HAP-1 (cell line): ENCODE results near the gene TMED6.

Experiments
- DNase-seq, 2 experiments: peaks; one replicate each; pipeline ENCODE4 v3.0.0-alpha.2; 2016 to 2020; ENCODE audit warnings: low spot score in 2 of 2
- H3K27me3 ChIP-seq: fragments of 250-450 bp; sonication (Bioruptor Pico); 2 replicates; pipeline ENCODE4 v1.5.1; 2020; ENCODE audit warnings: low read depth, mild to moderate bottlenecking, moderate library complexity
- H3K36me3 ChIP-seq: fragments of 250-450 bp; sonication (Bioruptor Pico); replicated peaks from 2 replicates; pipeline ENCODE4 v1.5.1; 2020; ENCODE audit warnings: mild to moderate bottlenecking
- H3K4me1 ChIP-seq: fragments of 250-450 bp; sonication (Bioruptor Pico); 2 replicates; pipeline ENCODE4 v1.5.1; 2020; ENCODE audit warnings: mild to moderate bottlenecking
- H3K4me3 ChIP-seq: fragments of 250-450 bp; sonication (Bioruptor Pico); 2 replicates; pipeline ENCODE4 v1.5.1; 2020; ENCODE audit warnings: mild to moderate bottlenecking, moderate library complexity
- H3K9me3 ChIP-seq: fragments of 250-450 bp; sonication (Bioruptor Pico); 2 replicates; pipeline ENCODE4 v1.5.1; 2020; ENCODE audit warnings: mild to moderate bottlenecking, moderate library complexity
- in situ Hi-C: fragments of 300-500 bp; cut with MboI; formaldehyde crosslinking; loops from 3 replicates; pipeline ENCODE4 v1.14.3; 2020; ENCODE audit warnings: low sequenced_read_pairs, inconsistent platforms, mixed read lengths

Gene TMED6

DNA sequence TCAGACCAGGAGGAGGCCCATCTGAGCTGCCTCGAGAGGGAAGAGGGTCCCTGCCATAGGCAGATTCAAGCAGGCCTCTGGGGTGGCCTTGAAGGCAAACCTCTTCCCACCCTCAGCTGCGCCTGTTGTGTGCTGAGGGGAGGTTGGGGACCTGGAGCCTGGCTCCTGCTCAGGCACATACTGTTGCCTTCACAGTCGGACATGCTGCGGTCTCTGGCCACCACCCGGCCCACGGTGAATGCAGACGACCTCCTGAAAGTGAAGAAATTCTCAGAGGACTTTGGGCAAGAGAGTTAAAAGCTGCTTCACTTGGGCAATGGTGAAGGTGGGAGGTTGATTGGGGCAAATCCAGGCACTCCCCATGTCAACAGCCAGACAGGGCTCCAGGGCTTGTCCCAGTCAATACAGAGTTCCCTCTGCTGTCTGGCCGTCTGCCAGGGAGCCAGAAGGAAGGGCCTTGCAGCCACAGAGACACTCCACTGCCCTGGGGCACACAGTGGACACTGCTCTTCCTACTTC is 27.5 kb downstream of the TMED6 start:
- Histone ChIP-seq H3K27me3 (no peaks in the 10 kb centered on the region), H3K4me1 (peaks cover 14% of the 10 kb centered on the region), H3K36me3 (peaks cover 91% of the 10 kb centered on the region), H3K9me3 (no peaks in the 10 kb centered on the region), H3K4me3 (no peak overlapping the region)
- DNase-seq = peak in 1 of 2 experiments; percentile 41
- in situ Hi-C loops = no loop called here

DNA sequence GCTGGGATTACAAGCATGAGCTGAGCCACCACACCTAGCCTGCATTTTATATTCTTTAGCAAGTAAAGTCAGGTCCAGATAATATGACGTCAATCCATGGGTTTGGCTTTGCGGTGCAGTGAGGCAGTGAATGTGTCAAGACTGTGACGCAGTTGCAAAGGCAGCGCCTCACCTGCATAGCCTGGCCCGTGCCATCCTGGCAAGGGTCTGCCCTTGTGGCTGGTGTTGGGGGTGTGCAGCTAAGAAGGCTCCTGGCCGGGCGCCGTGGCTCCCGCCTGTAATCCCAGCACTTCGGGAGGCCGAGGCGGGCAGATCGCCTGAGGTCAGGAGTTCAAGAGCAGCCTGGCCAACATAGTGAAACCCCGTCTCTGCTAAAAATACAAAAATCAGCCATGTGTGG is 28.2 kb downstream of the TMED6 start:
- in situ Hi-C loops = no loop called here
- Histone ChIP-seq H3K27me3 (no peaks in the 10 kb centered on the region), H3K4me1 (peaks cover 7% of the 10 kb centered on the region), H3K36me3 (peaks cover 91% of the 10 kb centered on the region), H3K4me3 (no peak overlapping the region), H3K9me3 (no peaks in the 10 kb centered on the region)
- no peak for DNase-seq

DNA sequence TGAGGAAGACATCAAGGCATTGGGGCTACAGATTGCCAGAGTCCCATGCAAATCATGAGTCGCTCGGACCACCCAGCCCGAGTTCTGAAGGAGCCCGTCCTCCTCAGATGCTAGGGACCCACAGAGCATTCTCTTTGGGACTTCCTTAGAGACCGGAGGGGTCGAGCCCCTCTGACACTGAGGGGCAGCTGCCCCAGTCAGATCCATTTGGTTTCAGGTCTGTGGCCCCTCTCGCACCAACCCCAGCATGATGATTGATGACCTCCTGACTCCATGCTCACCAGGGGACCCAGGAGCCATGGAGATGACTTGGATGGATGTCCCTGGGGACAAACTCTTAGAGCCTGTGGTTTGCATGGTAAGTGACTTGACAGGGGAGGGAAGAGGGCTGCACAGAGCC is 29.2 kb downstream of the TMED6 start:
- Histone ChIP-seq H3K4me3 (no peak overlapping the region), H3K36me3 (peaks cover 90% of the 10 kb centered on the region), H3K27me3 (no peaks in the 10 kb centered on the region), H3K9me3 (no peaks in the 10 kb centered on the region), H3K4me1 (peaks cover 4% of the 10 kb centered on the region; the same call in 1 of the 2 replicates)
- in situ Hi-C loops = no loop called here
- no peak for DNase-seq

DNA sequence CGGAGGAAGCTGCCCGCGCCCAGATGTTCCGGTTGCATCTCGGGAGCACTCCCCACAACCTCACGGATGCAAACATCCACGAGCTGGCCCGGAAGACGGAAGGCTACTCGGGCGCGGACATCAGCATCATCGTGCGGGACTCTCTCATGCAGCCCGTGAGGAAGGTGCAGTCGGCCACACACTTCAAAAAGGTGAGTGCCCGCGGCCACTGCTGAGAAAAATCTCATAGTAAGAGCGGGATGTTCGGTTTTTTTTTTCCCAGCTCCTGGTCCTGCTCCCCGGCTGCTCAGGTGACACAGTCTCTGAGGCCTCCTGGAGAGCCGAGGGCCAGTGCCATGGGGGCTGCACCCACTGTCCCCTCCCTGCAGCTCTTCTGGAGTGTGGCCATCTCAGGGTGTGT is 30.5 kb downstream of the TMED6 start:
- DNase-seq = no peak
- H3K4me3 ChIP-seq = no peak overlapping the region
- peaks cover 92% of the 10 kb centered on the region for H3K36me3 ChIP-seq
- peaks cover 3% of the 10 kb centered on the region; the same call in 1 of the 2 replicates for H3K4me1 ChIP-seq
- no peaks in the 10 kb centered on the region for H3K9me3 ChIP-seq
- H3K27me3 ChIP-seq = no peaks in the 10 kb centered on the region
- in situ Hi-C loops = no loop called here

DNA sequence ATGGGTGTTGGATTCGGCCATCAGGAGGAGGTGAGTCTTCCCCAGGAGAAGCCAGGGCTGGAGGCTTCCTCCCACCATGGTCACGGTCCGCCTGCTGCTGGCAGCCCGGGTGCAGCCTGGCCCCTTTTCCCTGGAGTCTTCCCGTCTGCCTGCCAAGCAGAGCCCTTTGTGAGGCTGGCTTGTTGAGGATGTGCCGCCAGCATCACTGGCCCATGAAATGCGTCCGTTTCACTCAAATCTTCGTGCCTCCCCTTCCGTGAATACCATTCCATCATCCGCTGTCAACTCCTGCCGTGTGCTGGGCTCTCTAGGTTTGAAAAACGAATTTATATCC is 30.9 kb downstream of the TMED6 start:
- Histone ChIP-seq H3K4me1 (no peaks in the 10 kb centered on the region), H3K9me3 (no peaks in the 10 kb centered on the region), H3K36me3 (peaks cover 92% of the 10 kb centered on the region), H3K27me3 (no peaks in the 10 kb centered on the region), H3K4me3 (no peak overlapping the region)
- DNase-seq = no peak
- in situ Hi-C loops = no loop called here

DNA sequence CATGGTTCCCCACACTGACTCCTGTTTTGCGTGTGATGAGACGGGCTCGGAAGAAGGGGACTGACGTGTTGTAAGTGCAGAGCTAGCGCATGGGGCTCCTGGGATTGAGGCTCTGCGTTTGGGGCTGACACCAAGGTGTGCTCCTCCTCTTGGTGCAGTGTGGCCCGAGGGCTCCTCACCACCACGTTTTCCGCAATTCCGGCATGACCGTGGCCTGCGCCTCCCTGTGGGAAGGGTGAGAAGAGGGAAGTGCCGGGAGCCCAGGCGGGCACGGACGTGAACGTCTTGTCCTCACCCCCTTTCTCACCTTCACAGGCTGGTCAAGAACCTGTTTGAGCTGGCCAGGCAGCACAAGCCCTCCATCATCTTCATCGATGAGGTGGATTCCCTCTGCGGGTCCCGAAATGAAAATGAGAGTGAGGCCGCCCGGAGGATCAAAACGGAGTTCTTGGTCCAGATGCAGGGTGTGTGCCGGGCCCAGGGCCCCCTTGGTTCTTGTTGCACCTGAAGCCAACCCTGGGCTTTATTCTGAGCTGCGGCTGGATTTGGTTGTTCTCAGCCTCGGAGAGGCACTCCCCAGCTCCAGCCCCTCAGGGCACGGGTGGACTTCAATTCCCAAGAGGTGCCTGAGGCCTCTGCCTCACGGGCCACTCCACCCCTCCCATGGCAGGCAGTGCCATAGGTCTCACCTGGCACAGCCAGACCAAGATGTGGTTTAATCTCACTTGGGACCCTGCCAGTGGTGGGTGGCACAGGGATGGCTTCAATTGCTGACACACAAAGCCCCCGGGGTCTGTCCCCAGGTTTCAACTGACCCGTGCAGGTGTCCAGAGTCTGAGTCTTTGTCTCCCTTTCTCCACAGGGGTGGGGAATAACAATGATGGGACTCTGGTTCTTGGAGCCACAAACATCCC is 31.5 kb downstream of the TMED6 start:
- in situ Hi-C loops = no loop called here
- Histone ChIP-seq H3K36me3 (peaks cover 94% of the 10 kb centered on the region), H3K9me3 (no peaks in the 10 kb centered on the region), H3K27me3 (no peaks in the 10 kb centered on the region), H3K4me1 (no peaks in the 10 kb centered on the region), H3K4me3 (no peak overlapping the region)
- no peak for DNase-seq

DNA sequence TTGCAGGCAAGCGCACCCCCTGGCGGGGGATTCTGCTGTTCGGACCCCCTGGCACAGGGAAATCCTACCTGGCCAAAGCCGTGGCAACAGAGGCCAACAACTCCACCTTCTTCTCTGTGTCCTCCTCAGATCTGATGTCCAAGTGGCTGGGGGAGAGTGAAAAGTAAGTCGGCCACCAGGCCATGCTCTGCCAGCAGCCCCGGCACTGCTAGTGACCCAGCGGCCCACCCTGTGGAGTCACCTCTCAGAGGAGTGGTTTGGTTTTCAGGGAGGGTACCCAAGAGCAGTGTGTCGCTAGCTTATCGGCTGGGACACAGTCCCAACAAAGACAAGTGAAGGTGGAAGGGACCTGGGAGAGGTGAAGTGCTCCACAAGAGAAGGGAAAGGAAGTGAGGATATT is 32.2 kb downstream of the TMED6 start:
- in situ Hi-C loops = no loop called here
- Histone ChIP-seq H3K4me3 (no peak overlapping the region), H3K9me3 (no peaks in the 10 kb centered on the region), H3K27me3 (no peaks in the 10 kb centered on the region), H3K4me1 (no peaks in the 10 kb centered on the region), H3K36me3 (peaks cover 94% of the 10 kb centered on the region)
- no peak for DNase-seq

DNA sequence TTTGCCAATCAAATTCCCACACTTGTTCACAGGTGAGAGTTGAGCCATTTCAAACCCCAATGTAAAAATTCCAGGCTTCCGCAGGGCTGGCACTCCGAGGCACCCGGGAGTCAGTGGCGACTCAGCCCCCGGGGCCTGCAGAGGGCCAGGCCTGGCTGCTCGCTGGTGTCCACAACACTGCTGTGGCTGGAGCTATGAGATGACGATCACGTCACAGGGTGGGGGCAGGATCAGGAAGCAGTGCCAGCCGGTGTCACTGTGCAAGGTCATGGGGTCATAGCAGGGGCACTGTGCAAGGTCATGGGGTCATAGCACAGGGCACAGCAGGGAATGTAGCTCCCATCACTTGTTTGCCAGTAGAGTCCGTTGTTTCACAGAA is 32.7 kb downstream of the TMED6 start:
- Histone ChIP-seq H3K4me3 (no peak overlapping the region), H3K36me3 (peaks cover 93% of the 10 kb centered on the region), H3K4me1 (no peaks in the 10 kb centered on the region), H3K27me3 (no peaks in the 10 kb centered on the region), H3K9me3 (no peaks in the 10 kb centered on the region)
- DNase-seq = no peak
- in situ Hi-C loops = no loop called here

DNA sequence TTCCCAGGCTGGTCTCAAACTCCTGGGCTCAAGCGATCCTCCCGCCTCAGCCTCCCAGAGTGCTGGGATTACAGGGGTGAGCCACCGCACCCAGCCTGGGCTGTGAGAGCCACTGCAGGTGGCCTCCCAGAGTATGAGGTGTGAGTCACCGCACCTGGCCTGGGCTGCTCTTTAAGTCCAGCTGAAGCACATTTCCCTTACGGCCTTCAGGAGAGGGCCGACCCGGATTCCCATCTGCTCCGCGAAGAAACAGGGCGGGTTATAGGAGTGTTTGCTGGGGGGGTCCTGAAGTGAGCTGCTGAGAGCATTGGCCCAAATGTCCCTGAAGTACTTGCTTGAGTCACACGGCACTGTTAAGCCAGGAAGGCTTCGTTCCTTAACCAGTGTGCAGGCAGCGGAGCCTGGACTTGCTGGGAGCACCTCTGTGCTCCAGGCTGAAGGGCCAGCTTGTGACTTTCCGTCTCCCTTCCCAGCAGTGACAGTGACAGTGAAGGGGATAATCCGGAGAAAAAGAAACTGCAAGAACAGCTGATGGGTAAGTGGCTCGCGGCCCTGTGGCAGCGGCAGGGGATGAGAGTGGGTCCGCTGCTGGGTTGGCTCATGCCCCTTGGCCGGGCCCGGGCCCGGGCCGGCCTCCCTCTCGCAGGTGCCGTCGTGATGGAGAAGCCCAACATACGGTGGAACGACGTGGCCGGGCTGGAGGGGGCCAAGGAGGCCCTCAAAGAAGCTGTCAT is 33.2 kb downstream of the TMED6 start:
- H3K4me1 ChIP-seq = no peaks in the 10 kb centered on the region
- no peaks in the 10 kb centered on the region for H3K27me3 ChIP-seq
- no peak overlapping the region for H3K4me3 ChIP-seq
- in situ Hi-C loops = no loop called here
- peaks cover 90% of the 10 kb centered on the region for H3K36me3 ChIP-seq
- DNase-seq = no peak
- H3K9me3 ChIP-seq = no peaks in the 10 kb centered on the region

DNA sequence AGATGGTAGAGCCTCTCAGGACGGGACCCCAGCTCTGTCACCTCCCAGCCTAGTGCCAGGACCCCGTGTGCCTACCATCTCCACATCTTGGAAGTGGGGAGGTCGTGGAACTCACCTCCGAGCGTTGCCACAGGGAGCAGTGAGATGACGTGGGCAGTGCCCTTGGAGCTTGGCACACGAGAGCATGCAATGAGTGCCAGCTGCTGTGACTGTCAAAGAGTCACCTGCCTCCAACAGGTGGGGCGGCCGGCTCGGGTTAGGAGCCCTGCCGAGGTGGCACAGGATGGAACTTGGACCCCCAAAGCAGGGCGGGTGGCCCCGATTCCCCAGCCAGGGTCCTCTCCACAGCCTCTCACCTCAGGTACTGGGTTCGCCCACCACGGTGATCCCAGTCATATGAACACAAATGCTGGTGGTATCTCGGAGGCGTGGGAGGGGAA is 35.0 kb downstream of the TMED6 start:
- Histone ChIP-seq H3K36me3 (peaks cover 77% of the 10 kb centered on the region), H3K9me3 (no peaks in the 10 kb centered on the region), H3K4me1 (no peaks in the 10 kb centered on the region; the same call in 1 of the 2 replicates), H3K4me3 (no peak overlapping the region), H3K27me3 (no peaks in the 10 kb centered on the region)
- no peak for DNase-seq
- in situ Hi-C loops = no loop called here

DNA sequence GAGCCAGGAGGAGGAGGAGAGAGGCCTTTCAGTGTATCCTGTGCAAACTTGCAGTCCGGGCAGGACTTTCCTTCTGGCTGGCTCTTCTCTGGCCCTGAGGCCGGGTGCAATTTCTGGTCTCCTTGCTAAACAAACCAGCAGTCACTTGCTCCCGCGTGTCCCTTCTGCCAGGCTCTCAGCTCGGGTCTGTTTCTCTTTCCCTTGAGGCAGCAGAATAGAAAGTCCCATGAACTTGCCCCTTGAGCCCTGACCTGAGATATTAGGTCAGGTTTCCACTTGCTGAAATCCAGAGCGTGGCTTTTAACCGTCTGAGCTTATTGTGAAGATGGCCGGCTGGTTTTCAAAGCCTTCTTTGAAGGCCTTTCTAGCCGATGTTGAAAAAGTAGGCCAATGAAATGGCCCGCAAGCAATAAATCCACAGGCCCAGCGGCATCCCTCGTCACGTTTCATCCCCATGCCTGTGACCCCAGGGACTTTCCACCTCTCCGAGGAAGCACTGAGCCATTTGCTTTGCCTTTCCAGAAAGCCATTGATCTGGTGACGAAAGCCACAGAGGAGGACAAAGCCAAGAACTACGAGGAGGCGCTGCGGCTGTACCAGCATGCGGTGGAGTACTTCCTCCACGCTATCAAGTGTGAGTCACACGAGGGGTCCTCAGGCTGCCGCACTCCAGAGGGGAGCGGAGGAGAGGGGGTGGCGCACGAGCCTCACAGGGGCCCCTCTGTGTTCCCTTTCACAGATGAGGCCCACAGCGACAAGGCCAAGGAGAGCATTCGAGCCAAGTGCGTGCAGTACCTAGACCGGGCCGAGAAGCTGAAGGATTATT is 35.9 kb downstream of the TMED6 start:
- Histone ChIP-seq H3K36me3 (peaks cover 73% of the 10 kb centered on the region), H3K4me3 (no peak overlapping the region), H3K27me3 (no peaks in the 10 kb centered on the region), H3K4me1 (peaks cover under 1% of the 10 kb centered on the region), H3K9me3 (no peaks in the 10 kb centered on the region)
- in situ Hi-C loops = no loop called here
- DNase-seq = no peak

DNA sequence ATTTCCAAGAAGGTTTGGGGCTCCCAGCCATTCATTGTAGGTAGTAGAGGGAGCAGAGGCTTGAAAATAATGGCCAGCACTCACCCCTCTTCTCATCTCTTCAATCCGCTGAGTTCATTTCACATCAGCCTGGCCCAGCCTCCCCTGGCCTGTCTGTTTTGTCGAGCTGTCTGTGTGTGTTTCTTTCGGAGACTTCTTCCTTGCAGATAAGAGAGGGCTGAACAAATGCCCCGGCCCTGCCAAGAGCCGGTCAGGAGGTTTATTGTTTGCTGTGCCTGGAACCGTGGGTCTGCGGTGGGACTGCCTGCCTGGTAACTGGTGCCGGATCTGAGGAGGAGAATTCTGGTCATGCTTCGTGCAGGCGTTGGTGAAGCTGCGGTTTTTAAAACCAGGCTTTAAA is 37.1 kb downstream of the TMED6 start:
- no peaks in the 10 kb centered on the region for H3K9me3 ChIP-seq
- no peaks in the 10 kb centered on the region for H3K27me3 ChIP-seq
- DNase-seq = no peak
- peaks cover 61% of the 10 kb centered on the region for H3K36me3 ChIP-seq
- H3K4me3 ChIP-seq = no peak overlapping the region
- in situ Hi-C loops = no loop called here
- peaks cover 3% of the 10 kb centered on the region for H3K4me1 ChIP-seq

DNA sequence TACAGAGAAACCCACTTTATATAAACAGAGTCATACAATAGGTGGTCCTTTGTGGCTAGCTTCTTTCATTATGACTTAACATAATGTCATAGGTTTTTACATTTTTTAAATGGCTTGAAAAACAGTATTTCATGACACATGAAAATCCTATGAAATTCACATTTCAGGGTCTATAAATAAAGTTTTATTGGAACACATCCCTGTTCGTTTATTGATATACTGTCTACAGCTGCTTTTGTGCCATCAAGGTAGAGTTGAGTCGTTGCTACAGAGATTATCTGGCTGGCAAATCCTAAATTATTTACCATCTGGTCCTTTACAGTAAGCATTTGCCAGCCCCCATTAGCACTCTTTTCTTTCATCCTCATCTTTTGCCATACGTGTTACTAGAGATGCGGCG is 38.1 kb downstream of the TMED6 start:
- in situ Hi-C loops = no loop called here
- Histone ChIP-seq H3K27me3 (no peaks in the 10 kb centered on the region), H3K4me3 (no peak overlapping the region), H3K36me3 (peaks cover 51% of the 10 kb centered on the region), H3K9me3 (no peaks in the 10 kb centered on the region), H3K4me1 (peaks cover 3% of the 10 kb centered on the region)
- no peak for DNase-seq
